NCI-H1930 (cell line): ENCODE data around the gene STUB1.

Experiments used
- DNase-seq, 2 experiments: peaks; one replicate each; lab custom pipeline; 2025; lab: John Stamatoyannopoulos, UW

The STUB1 gene

GRCh38 chr16:679814-680624, at the start of gene STUB1:
TSS of gene STUB1 (plus strand) at chr16:680410. CDS start at chr16:680526, 116 bp downstream.
- peak; percentile 88 to 89 for DNase-seq

- no peak for DNase-seq
Observed at GRCh38 chr16:630815-631405, 49.3 kb upstream of the STUB1 start, which contains the start of gene WFIKKN1. TSS of gene WFIKKN1 (plus strand) at chr16:630985. CDS start at chr16:631254, 269 bp downstream.

GRCh38 chr16:631808-632358, 48.3 kb upstream of the STUB1 start:
- DNase-seq = no peak

GRCh38 chr16:632486-633335, 47.5 kb upstream of the STUB1 start:
- no peak for DNase-seq

- no peak for DNase-seq
Observed at GRCh38 chr16:633336-634050, 46.7 kb upstream of the STUB1 start.

GRCh38 chr16:634051-634670, 46.0 kb upstream of the STUB1 start:
- DNase-seq = no peak

GRCh38 chr16:634996-635395, 45.2 kb upstream of the STUB1 start:
- DNase-seq = no peak

GRCh38 chr16:635573-636205, 44.5 kb upstream of the STUB1 start:
- DNase-seq = no peak

GRCh38 chr16:636206-637080, 43.8 kb upstream of the STUB1 start, which contains the start of gene METTL26:
TSS of gene METTL26 (minus strand) at chr16:636305. CDS start at chr16:636290, 15 bp downstream.
- peak; percentile 97 to 98 for DNase-seq

GRCh38 chr16:637081-638018, 42.9 kb upstream of the STUB1 start:
- DNase-seq = peak in 1 of 2 experiments; percentile 94

- DNase-seq = no peak
Observed at GRCh38 chr16:638034-638543, 42.1 kb upstream of the STUB1 start.

- DNase-seq = no peak
Observed at GRCh38 chr16:638836-639235, 41.4 kb upstream of the STUB1 start.

- DNase-seq = no peak
Observed at GRCh38 chr16:640614-641013, 39.6 kb upstream of the STUB1 start.

- peak; percentile 69 to 85 for DNase-seq
Observed at GRCh38 chr16:641326-642188, 38.7 kb upstream of the STUB1 start, which contains the start of gene MCRIP2. TSS of gene MCRIP2 (plus strand) at chr16:641828. CDS start at chr16:641992, 164 bp downstream.

- no peak for DNase-seq
Observed at GRCh38 chr16:642189-643049, 37.8 kb upstream of the STUB1 start.

GRCh38 chr16:643050-643368, 37.2 kb upstream of the STUB1 start:
- DNase-seq = no peak
